ENCODE results near the gene PTTG1.

DNA sequence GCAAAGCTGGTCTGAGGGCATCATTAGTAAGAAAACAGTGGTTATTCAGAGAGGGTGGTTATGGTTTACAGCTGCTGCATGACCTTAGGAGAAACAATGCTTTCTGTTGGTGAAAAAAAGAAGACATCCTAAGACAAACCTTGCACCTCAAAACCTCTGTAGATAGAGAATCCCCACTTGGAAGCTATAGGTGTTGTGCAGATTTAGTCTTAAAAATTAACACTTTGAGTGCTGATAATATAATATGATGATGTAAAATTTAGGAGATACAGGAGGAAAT, 1.4 kb upstream of the PTTG1 start:
- TF ChIP-seq POLR2A (IDR thresholded peaks at IDR 0.05): no peak
- TF ChIP-seq, protein P1, sequence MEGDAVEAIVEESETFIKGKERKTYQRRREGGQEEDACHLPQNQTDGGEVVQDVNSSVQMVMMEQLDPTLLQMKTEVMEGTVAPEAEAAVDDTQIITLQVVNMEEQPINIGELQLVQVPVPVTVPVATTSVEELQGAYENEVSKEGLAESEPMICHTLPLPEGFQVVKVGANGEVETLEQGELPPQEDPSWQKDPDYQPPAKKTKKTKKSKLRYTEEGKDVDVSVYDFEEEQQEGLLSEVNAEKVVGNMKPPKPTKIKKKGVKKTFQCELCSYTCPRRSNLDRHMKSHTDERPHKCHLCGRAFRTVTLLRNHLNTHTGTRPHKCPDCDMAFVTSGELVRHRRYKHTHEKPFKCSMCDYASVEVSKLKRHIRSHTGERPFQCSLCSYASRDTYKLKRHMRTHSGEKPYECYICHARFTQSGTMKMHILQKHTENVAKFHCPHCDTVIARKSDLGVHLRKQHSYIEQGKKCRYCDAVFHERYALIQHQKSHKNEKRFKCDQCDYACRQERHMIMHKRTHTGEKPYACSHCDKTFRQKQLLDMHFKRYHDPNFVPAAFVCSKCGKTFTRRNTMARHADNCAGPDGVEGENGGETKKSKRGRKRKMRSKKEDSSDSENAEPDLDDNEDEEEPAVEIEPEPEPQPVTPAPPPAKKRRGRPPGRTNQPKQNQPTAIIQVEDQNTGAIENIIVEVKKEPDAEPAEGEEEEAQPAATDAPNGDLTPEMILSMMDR (IDR thresholded peaks at IDR 0.05): no peak

All from breast epithelium (tissue), 3 donors.